GM18909 (cell line): Measurements from ENCODE around the gene EMCN.
"Not testable (repeated sequence)": the region's sequence is repeated elsewhere in the genome, so short reads cannot be mapped to it uniquely, and the experiment has no call there.

Experiments used
- ATAC-seq: cut with Tn5 transposase; IDR thresholded peaks from one replicate; pipeline ENCODE4 v1.9.1; 2021; ENCODE audit warnings: mild to moderate bottlenecking; ENCODE audit not compliant: unreplicated experiment, poor library complexity

EMCN gene

GRCh38 chr4:100391086-100391485, 126.7 kb downstream of the EMCN start:
- ATAC-seq: no peak

GRCh38 chr4:100386270-100386669, 131.6 kb downstream of the EMCN start:
- ATAC-seq: no peak

GRCh38 chr4:100380401-100380800, 137.4 kb downstream of the EMCN start:
- not testable (repeated sequence) for ATAC-seq

- ATAC-seq: no peak
Measured at GRCh38 chr4:100379583-100380105, 138.2 kb downstream of the EMCN start.

GRCh38 chr4:100372432-100372831, 145.4 kb downstream of the EMCN start:
- ATAC-seq: no peak

- ATAC-seq: no peak
Measured at GRCh38 chr4:100369871-100370270, 148.0 kb downstream of the EMCN start.

- ATAC-seq: no peak
Measured at GRCh38 chr4:100367451-100367850, 150.4 kb downstream of the EMCN start.

GRCh38 chr4:100366213-100366612, 151.6 kb downstream of the EMCN start:
- no peak for ATAC-seq

- ATAC-seq: no peak
Measured at GRCh38 chr4:100362366-100362765, 155.5 kb downstream of the EMCN start.

GRCh38 chr4:100361336-100361735, 156.5 kb downstream of the EMCN start:
- ATAC-seq: no peak

- no peak for ATAC-seq
Measured at GRCh38 chr4:100360211-100360610, 157.6 kb downstream of the EMCN start.

- no peak for ATAC-seq
Measured at GRCh38 chr4:100359441-100359840, 158.4 kb downstream of the EMCN start.

- ATAC-seq: no peak
Measured at GRCh38 chr4:100357542-100357941, 160.3 kb downstream of the EMCN start.

- ATAC-seq: no peak
Measured at GRCh38 chr4:100356172-100356571, 161.7 kb downstream of the EMCN start.

GRCh38 chr4:100352352-100352751, 165.5 kb downstream of the EMCN start:
- not testable (repeated sequence) for ATAC-seq

- no peak for ATAC-seq
Measured at GRCh38 chr4:100348473-100348872, 169.3 kb downstream of the EMCN start.

- ATAC-seq: no peak
Measured at GRCh38 chr4:100347241-100347640, 170.6 kb downstream of the EMCN start.

GRCh38 chr4:100345585-100345984, 172.2 kb downstream of the EMCN start:
- ATAC-seq: no peak
